H1 (cell line): ENCODE data around the gene CGREF1.

Experiments
- BRCA1 ChIP-seq: IDR thresholded peaks from 2 replicates; pipeline ENCODE4 v1.6.1; 2012; ENCODE audit warnings: low read depth, low read length, improper control_type of control experiment
- CHD2 ChIP-seq: IDR thresholded peaks from 2 replicates; pipeline ENCODE4 v1.6.1; 2012; ENCODE audit warnings: low read length, improper control_type of control experiment
- CTCF ChIP-seq, 3 experiments: IDR thresholded peaks; 1 replicate in 2 of 3; 2 replicates in 1 of 3; pipeline versions ENCODE4 v1.5.1 to v1.6.1; 2011; ENCODE audit warnings: low read length in 3 of 3, mild to moderate bottlenecking in 3 of 3, inconsistent platforms in 2 of 3, low read depth in 1 of 3, moderate library complexity in 1 of 3; ENCODE audit not compliant: insufficient read depth in 1 of 3; ENCODE audit errors: control extremely low read depth in 1 of 3
- EGR1 ChIP-seq: IDR thresholded peaks from 2 replicates; pipeline ENCODE4 v1.6.1; 2011; ENCODE audit warnings: low read depth, low read length, borderline replicate concordance
- HDAC2 ChIP-seq, 2 experiments: fragments of 300-600 bp in 1 of 2; sonication (generic) in 1 of 2; IDR thresholded peaks; 2 replicates each; pipeline ENCODE4 v1.6.1; 2011 to 2012; ENCODE audit warnings: low read depth in 2 of 2, low read length in 2 of 2, mild to moderate bottlenecking in 2 of 2, moderate library complexity in 2 of 2, borderline replicate concordance in 1 of 2, inconsistent platforms in 1 of 2
- POLR2A ChIP-seq, 2 experiments: IDR thresholded peaks; 1 replicate in 1 of 2; 2 replicates in 1 of 2; pipeline ENCODE4 v1.6.1; 2011; ENCODE audit warnings: low read depth in 2 of 2, low read length in 2 of 2, mild to moderate bottlenecking in 2 of 2; ENCODE audit errors: control extremely low read depth in 1 of 2

DNA sequence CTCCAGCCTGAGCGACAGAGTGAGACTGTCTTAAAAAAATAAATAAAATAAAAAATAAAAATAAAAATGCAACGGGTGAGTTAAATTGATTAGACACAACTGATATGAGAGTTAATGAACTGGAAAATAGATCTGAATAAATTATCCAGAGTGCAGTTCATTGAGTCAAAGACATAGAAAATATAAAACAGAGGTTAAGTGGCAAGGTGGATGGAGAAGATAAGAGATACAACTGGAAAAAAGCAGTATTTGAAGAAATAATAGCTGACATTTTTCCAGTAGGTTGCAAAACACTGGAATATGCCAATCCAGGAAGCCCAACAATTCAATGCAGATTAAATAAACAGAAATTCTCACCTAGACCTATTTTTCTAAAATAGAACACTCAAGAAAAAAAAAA lies 10.7 kb downstream of the CGREF1 start:
- TF ChIP-seq BRCA1 (no peak), HDAC2 (IDR thresholded peaks at IDR 0.05; ENCODE audit: borderline replicate concordance in 1 of 2, low read depth in 2 of 2, low read length in 2 of 2) (no peak), CTCF (IDR thresholded peaks at IDR 0.05; ENCODE audit: control extremely low read depth in 1 of 3, insufficient read depth in 1 of 3, low read depth in 1 of 3, low read length in 3 of 3) (no peak), CHD2 (no peak), POLR2A (IDR thresholded peaks at IDR 0.05; ENCODE audit: control extremely low read depth in 1 of 2, low read depth in 2 of 2, low read length in 2 of 2) (no peak), EGR1 (no peak)
